ENCODE results near the gene SLC25A10.

DNA sequence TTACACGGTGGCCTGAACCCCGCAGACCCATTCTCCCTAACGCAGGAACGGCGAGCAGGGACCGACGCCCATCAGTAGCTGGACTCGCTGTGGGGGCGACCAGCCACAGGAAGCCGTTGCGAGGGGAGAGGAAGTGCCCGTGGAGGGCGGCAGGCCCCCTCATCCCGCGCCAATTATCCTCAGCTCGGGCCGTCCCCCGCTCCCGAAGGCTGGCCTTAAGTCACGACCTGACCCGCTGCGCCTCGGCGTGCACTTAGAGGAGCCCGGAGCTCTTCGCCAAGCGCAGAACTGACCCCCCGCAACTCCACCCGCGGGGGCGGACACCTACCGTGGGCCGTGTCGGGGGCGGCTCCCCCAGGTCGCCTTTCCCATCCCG, 28.9 kb upstream of the SLC25A10 start:
- TF ChIP-seq POLR2A (IDR thresholded peaks at IDR 0.05): no peak
- TF ChIP-seq, protein P1, sequence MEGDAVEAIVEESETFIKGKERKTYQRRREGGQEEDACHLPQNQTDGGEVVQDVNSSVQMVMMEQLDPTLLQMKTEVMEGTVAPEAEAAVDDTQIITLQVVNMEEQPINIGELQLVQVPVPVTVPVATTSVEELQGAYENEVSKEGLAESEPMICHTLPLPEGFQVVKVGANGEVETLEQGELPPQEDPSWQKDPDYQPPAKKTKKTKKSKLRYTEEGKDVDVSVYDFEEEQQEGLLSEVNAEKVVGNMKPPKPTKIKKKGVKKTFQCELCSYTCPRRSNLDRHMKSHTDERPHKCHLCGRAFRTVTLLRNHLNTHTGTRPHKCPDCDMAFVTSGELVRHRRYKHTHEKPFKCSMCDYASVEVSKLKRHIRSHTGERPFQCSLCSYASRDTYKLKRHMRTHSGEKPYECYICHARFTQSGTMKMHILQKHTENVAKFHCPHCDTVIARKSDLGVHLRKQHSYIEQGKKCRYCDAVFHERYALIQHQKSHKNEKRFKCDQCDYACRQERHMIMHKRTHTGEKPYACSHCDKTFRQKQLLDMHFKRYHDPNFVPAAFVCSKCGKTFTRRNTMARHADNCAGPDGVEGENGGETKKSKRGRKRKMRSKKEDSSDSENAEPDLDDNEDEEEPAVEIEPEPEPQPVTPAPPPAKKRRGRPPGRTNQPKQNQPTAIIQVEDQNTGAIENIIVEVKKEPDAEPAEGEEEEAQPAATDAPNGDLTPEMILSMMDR (IDR thresholded peaks at IDR 0.05): no peak

All from upper lobe of left lung (tissue), 4 donors.